PC-9 (cell line): ENCODE results near the gene SRM. TPM values are rescaled to one million over a fixed set of nuclear protein-coding genes. Genes with fewer than 3 reads are reported as not detected.
A peak's percentile ranks its signal among the peaks of the same experiment; 100 is the strongest.

Experiments
- Bru-seq: library from RNA; stranded (reverse); fragments of 400-500 nt; gene quantifications from one replicate; lab custom pipeline; 2021; lab: Mats Ljungman, UMichigan
- BruChase-seq, 2 experiments: library from RNA; stranded (reverse); fragments of 400-500 nt; gene quantifications; one replicate each; lab custom pipeline; 2021; lab: Mats Ljungman, UMichigan
- BruUV-seq: library from RNA; stranded (reverse); fragments of 400-500 nt; replicated peaks from 2 replicates; lab custom pipeline; 2021; lab: Mats Ljungman, UMichigan
- CTCF ChIA-PET: fragments of 300-600 bp; sonication (Branson Sonifier 250); formaldehyde crosslinking; loops from one replicate; lab custom pipeline; 2022; ENCODE audit warnings: antibody characterized with exemption; lab: Charles Lee
- POLR2A ChIA-PET: fragments of 300-600 bp; sonication (Branson Sonifier 250); formaldehyde crosslinking; loops from one replicate; lab custom pipeline; 2022; ENCODE audit warnings: antibody characterized with exemption; ENCODE audit not compliant: unreplicated experiment; lab: Charles Lee
- DNase-seq, 2 experiments: peaks; one replicate each; pipeline versions ENCODE4 v3.0.0 to v3.0.0-alpha.2; 2015 to 2022; ENCODE audit warnings: mixed read lengths in 1 of 2
- H2AFZ ChIP-seq: fragments of 200-600 bp; sonication (generic); 2 replicates; pipeline ENCODE4 v1.8.1; 2017; ENCODE audit warnings: antibody characterized with exemption
- H3F3A ChIP-seq: fragments of 200-600 bp; sonication (generic); 2 replicates; pipeline ENCODE4 v1.8.1; 2017; ENCODE audit warnings: antibody characterized with exemption, mild to moderate bottlenecking, low read depth; ENCODE audit not compliant: insufficient read depth
- H3K27ac ChIP-seq: fragments of 200-600 bp; sonication (generic); 2 replicates; pipeline ENCODE4 v1.6.1; 2016; ENCODE audit warnings: mixed run types
- H3K27me3 ChIP-seq: fragments of 200-600 bp; sonication (generic); 2 replicates; pipeline ENCODE4 v1.6.1; 2016; ENCODE audit warnings: low read depth, mixed run types; ENCODE audit not compliant: insufficient read depth
- H3K36me3 ChIP-seq: fragments of 200-600 bp; sonication (generic); 2 replicates; pipeline ENCODE4 v1.6.1; 2016; ENCODE audit warnings: low read depth, mixed run types
- H3K4me1 ChIP-seq: fragments of 200-600 bp; sonication (generic); replicated peaks from 2 replicates; pipeline ENCODE4 v1.6.1; 2016; ENCODE audit warnings: mixed run types; ENCODE audit not compliant: insufficient read depth
- H3K4me2 ChIP-seq: fragments of 200-600 bp; sonication (generic); 2 replicates; pipeline ENCODE4 v1.6.1; 2017; ENCODE audit warnings: mixed run types
- H3K4me3 ChIP-seq: fragments of 200-600 bp; sonication (generic); 2 replicates; pipeline ENCODE4 v1.6.1; 2016; ENCODE audit warnings: mixed run types
- H3K79me2 ChIP-seq: fragments of 200-600 bp; sonication (generic); 2 replicates; pipeline ENCODE4 v1.6.1; 2017; ENCODE audit warnings: low read depth, mixed run types
- H3K9me2 ChIP-seq: fragments of 200-600 bp; sonication (generic); 2 replicates; pipeline ENCODE4 v1.8.1; 2017; ENCODE audit warnings: mild to moderate bottlenecking; ENCODE audit not compliant: insufficient read depth
- H3K9me3 ChIP-seq: fragments of 200-600 bp; sonication (generic); 2 replicates; pipeline ENCODE4 v1.8.1; 2016; ENCODE audit warnings: low read depth; ENCODE audit not compliant: insufficient read depth
- H4K20me1 ChIP-seq: fragments of 200-600 bp; sonication (generic); 2 replicates; pipeline ENCODE4 v1.8.1; 2017; ENCODE audit not compliant: insufficient read depth
- CTCF ChIP-seq: fragments of 200-600 bp; sonication (generic); conservative IDR thresholded peaks from 2 replicates; pipeline ENCODE4 v1.6.1; 2017; ENCODE audit warnings: mixed run types, antibody characterized with exemption, mild to moderate bottlenecking, moderate library complexity
- EZH2 ChIP-seq: fragments of 200-600 bp; sonication (generic); IDR thresholded peaks from 2 replicates; pipeline ENCODE4 v1.8.0; 2017; ENCODE audit warnings: antibody characterized with exemption, low read depth
- intact Hi-C: fragments of 100-400 bp; cut with micrococcal nuclease; formaldehyde crosslinking; loops from one replicate; pipeline ENCODE4 v1.10.0; 2022; ENCODE audit not compliant: unreplicated experiment
- long read RNA-seq: library from polyadenylated mRNA; stranded (forward); transcript quantifications from one replicate; pipeline ENCODE4 v2.0.0, GENCODE V29; 2022
- total RNA-seq: library from RNA; stranded (reverse); gene quantifications from 2 replicates; pipeline ENCODE4 v1.2.3, GENCODE V29; 2021

The SRM gene
- total RNA-seq (50.3 and 55.3 TPM in 2 replicates), Bru-seq, nascent RNA (percentile 52 among the genes with signal in this experiment), BruChase-seq, experiment 1, labeled RNA remaining after a 2-hour chase (percentile 49 among the genes with signal in this experiment), BruChase-seq, experiment 2, labeled RNA remaining after a 6-hour chase (percentile 81 among the genes with signal in this experiment)
- long read RNA-seq, transcript SRM-201 (8 exons, 1,266 nt): major isoform, 144 of 190 reads
- long read RNA-seq, partial matches to known transcripts: 37 of 190 reads
- long read RNA-seq, other reads (novel, unspliced or antisense): 9 of 190 reads

DNA sequence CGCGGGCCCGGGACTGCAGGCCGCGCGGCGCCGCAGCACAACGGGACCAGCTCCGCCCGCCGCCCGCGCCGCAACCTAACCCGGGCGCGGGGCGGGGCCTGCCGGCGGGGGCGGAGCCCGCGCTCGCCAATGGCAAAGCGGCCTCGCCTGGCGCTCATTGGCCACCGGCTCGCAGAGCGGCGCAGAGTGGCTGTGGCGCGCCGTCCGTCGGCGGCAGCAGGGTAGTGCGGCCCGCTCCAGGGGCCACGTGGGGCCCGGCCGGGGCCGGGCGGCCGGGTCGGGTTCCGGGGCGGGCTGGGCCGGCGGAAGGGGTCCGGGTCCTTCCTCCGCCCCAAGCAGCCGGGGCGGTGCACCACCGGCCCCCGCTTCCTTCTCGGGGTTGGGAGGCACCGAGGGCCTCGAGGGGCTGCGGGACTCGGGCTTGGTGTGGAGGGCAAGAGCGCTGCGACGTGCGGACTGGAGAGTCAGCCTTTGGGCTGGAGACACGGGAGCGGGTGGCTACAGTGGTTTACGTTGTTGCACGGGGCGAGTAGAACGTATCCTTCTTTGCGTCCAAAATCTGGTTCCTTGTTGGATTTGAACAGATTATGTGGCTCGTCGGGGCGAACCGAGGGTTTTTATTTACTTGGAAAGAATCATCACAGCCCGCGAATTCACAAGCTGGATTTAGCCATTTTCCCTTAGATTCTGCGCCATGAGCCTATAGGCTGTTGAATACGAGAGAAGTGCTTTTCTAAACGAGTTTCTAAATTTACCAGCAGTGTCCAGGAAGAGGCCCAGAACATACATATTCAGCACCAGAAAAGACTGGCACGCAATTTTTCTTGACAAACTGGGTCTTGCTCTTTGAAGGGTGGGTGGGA is at the start of gene SRM:
TSS of gene SRM (minus strand) at position 51 of the 863 bp plus-strand sequence. CDS start 75 bp downstream, outside the sequence.
- H4K20me1 ChIP-seq: no peaks in the 10 kb centered on the region
- ChIA-PET POLR2A (no interaction called here), CTCF (no interaction called here)
- no peaks in the 10 kb centered on the region for H3K36me3 ChIP-seq
- no peaks in the 10 kb centered on the region for H3K27me3 ChIP-seq
- peak within 1 kb of the TSS; percentile 32; the same call in 1 of the 2 replicates for H3K27ac ChIP-seq
- intact Hi-C loops: no loop called here
- H3K9me3 ChIP-seq: no peaks in the 10 kb centered on the region
- BruUV-seq: TSS peak; percentile 75
- no peaks in the 10 kb centered on the region for H3F3A ChIP-seq
- H3K4me3 ChIP-seq: peak within 1 kb of the TSS; percentile 79
- no peak for TF ChIP-seq EZH2
- 0 out of 2 replicates have a peak, but pooled peaks have one; percentile 6 for TF ChIP-seq CTCF
- H2AFZ ChIP-seq: peak within 1 kb of the TSS; percentile 77
- peak; percentile 68 to 92 for DNase-seq
- H3K4me1 ChIP-seq: no peaks in the 10 kb centered on the region
- no peaks in the 10 kb centered on the region for H3K9me2 ChIP-seq
- H3K4me2 ChIP-seq: peak within 1 kb of the TSS; percentile 91
- peaks cover 14% of the 10 kb centered on the region for H3K79me2 ChIP-seq

DNA sequence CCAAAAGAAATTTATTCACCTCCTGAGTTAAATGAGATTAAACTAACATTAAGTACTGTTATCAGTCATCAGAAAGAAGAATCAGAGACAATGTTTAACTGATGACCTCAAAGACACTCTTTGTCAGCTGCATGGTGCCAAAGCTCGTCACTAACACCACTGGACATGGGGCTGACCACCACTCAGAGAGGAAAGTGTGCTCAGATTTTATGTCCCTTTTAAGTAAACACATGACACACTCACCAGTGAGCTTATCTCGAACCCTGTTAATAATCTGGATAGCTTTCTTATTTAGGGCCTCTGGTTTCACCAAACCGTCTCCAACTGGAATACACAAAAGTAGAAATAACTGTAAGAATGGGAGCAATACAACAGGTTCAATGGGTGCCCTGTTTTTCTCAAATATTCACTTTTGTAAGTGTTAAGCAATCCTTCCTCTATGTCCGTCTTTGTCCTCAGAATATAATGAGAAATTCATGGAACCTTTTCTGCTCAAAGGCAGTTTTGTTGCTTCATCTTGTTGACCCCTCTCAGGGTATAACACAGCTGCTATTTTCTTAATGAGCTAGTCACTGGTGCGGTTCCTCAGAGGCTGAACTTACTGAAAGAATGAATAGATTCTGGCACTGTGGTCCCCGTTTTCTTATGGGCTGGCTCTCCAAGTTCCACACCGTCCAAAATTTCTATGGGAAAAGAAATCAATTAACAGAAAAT is 49.4 kb upstream of the SRM start:
- no peaks in the 10 kb centered on the region for H3K9me3 ChIP-seq
- no TSS peak for BruUV-seq

More for the DNA sequence above, 49.4 kb upstream of the SRM start:
- Histone ChIP-seq H3F3A (no peaks in the 10 kb centered on the region), H4K20me1 (no peaks in the 10 kb centered on the region), H2AFZ (no peak overlapping the region), H3K36me3 (no peaks in the 10 kb centered on the region), H3K79me2 (no peaks in the 10 kb centered on the region), H3K4me1 (no peaks in the 10 kb centered on the region), H3K27me3 (no peaks in the 10 kb centered on the region), H3K4me2 (no peak overlapping the region), H3K27ac (no peak overlapping the region), H3K4me3 (no peak overlapping the region), H3K9me2 (no peaks in the 10 kb centered on the region)
- ChIA-PET POLR2A (no interaction called here), CTCF (no interaction called here)
- intact Hi-C loops: no loop called here
- TF ChIP-seq CTCF (no peak), EZH2 (no peak)
- no peak for DNase-seq
